RWPE1 (cell line): ENCODE results near the gene DCAF15.
A peak's percentile ranks its signal among the peaks of the same experiment; 100 is the strongest.

Source experiments
- CTCF ChIA-PET: fragments of 350-600 bp; sonication (Branson Sonifier 250); formaldehyde crosslinking; extraction: SDS; loops from one replicate; lab custom pipeline; 2021; lab: Yijun Ruan, JAX
- POLR2A ChIA-PET: fragments of 400-600 bp; formaldehyde crosslinking; extraction: SDS; loops from one replicate; lab custom pipeline; 2020; ENCODE audit warnings: antibody characterized with exemption; ENCODE audit not compliant: low non-redundant PET; lab: Yijun Ruan, JAX
- DNase-seq: peaks from one replicate; pipeline ENCODE4 v3.0.0; 2012; ENCODE audit warnings: low spot score
- H3K27ac ChIP-seq: fragments of 450-650 bp; 2 replicates; pipeline ENCODE4 v1.5.1; 2017
- CTCF ChIP-seq: fragments of 450-650 bp; conservative IDR thresholded peaks from 2 replicates; pipeline ENCODE4 v1.5.1; 2017; ENCODE audit warnings: low read depth, mild to moderate bottlenecking

The DCAF15 gene

GRCh38 chr19:14000691-14001375, 48.5 kb downstream of the DCAF15 start:
- no peak for TF ChIP-seq CTCF
- peak overlapping the region; percentile 69 for H3K27ac ChIP-seq
- DNase-seq, result no peak
- ChIA-PET CTCF (interaction anchor here (0.5 kb wide), 1 partner anchor 24 kb away, joined by 3 read pairs; no protein-coding TSS in a partner anchor), POLR2A (no interaction called here)

GRCh38 chr19:14002571-14003250, 50.4 kb downstream of the DCAF15 start:
- ChIA-PET POLR2A (no interaction called here), CTCF (no interaction called here)
- no peak for TF ChIP-seq CTCF
- DNase-seq, result no peak
- peak overlapping the region; percentile 69 for H3K27ac ChIP-seq

- no peak for DNase-seq
- TF ChIP-seq CTCF, result no peak
- H3K27ac ChIP-seq, result peak overlapping the region; percentile 93
- ChIA-PET POLR2A (no interaction called here), CTCF (interaction anchor here (0.7 kb wide), 1 partner anchor 471 kb away, joined by 3 read pairs; no protein-coding TSS in a partner anchor)
Observed at GRCh38 chr19:14003251-14004055, 51.1 kb downstream of the DCAF15 start.

GRCh38 chr19:14004619-14005348, 52.5 kb downstream of the DCAF15 start:
- POLR2A ChIA-PET, result no interaction called here
- TF ChIP-seq CTCF, result no peak
- no peak for DNase-seq
- H3K27ac ChIP-seq, result peak overlapping the region; percentile 93
- CTCF ChIA-PET, result interaction anchor here (0.6 to 0.7 kb wide), 2 partner anchors 154 to 393 kb away, joined by 3 read pairs; no protein-coding TSS in a partner anchor

- H3K27ac ChIP-seq, result peak overlapping the region; percentile 93
Observed at GRCh38 chr19:14005349-14006084, 53.2 kb downstream of the DCAF15 start.

More at GRCh38 chr19:14005349-14006084, 53.2 kb downstream of the DCAF15 start:
- peak; percentile 91 for DNase-seq
- ChIA-PET POLR2A (interaction anchor here (1.0 kb wide), 1 partner anchor 24 kb away, joined by 3 read pairs; no protein-coding TSS in a partner anchor), CTCF (interaction anchor here (0.6 kb wide), 1 partner anchor 394 kb away, joined by 3 read pairs; no protein-coding TSS in a partner anchor)
- TF ChIP-seq CTCF, result no peak
